Gastrocnemius medialis (tissue), 4 donors: ENCODE measurements around the gene ST7. TPM values are rescaled to one million over a fixed set of nuclear protein-coding genes. Genes with fewer than 3 reads are reported as not detected.
A peak's percentile ranks its signal among the peaks of the same experiment; 100 is the strongest.

Source experiments
- ATAC-seq, 2 donors: fragments of 150-250 bp; one replicate each; pipeline ENCODE4 v1.9.1; 2016
- DNase-seq, 2 donors: peaks; one replicate each; pipeline ENCODE4 v3.0.0-alpha.2; 2019
- H3K27ac ChIP-seq, 4 donors: fragments of 200-600 bp; sonication (generic); 1 replicate in 1 of 4; 2 replicates in 3 of 4; pipeline ENCODE4 v1.5.1; 2016 to 2018; ENCODE audit warnings: mild to moderate bottlenecking in 2 of 4, moderate library complexity in 1 of 4
- H3K27me3 ChIP-seq, 3 donors: fragments of 200-600 bp; sonication (generic) in 2 of 3; 1 replicate in 1 of 3; 2 replicates in 2 of 3; pipeline versions ENCODE4 v1.5.1 to v1.6.0; 2016 to 2019; ENCODE audit warnings: mild to moderate bottlenecking in 1 of 3, moderate library complexity in 1 of 3
- H3K36me3 ChIP-seq, 2 donors: fragments of 200-600 bp; sonication (generic) in 1 of 2; one replicate each; pipeline ENCODE4 v1.5.1; 2017 to 2018
- H3K4me1 ChIP-seq, 2 donors: fragments of 200-600 bp; sonication (generic) in 1 of 2; one replicate each; pipeline ENCODE4 v1.5.1; 2016 to 2017; ENCODE audit warnings: mild to moderate bottlenecking in 2 of 2
- H3K4me3 ChIP-seq, 4 donors: fragments of 200-600 bp; sonication (generic) in 3 of 4; 1 replicate in 1 of 4; 2 replicates in 3 of 4; pipeline ENCODE4 v1.5.1; 2016 to 2019; ENCODE audit warnings: mild to moderate bottlenecking in 2 of 4
- H3K9me3 ChIP-seq, 3 donors: fragments of 200-600 bp; sonication (generic) in 2 of 3; 1 replicate in 1 of 3; 2 replicates in 2 of 3; pipeline ENCODE4 v1.5.1; 2016 to 2019
- POLR2A ChIP-seq, 2 donors: fragments of 450-650 bp; IDR thresholded peaks; one replicate each; pipeline ENCODE4 v1.6.1; 2017; ENCODE audit warnings: antibody characterized with exemption in 2 of 2, mild to moderate bottlenecking in 2 of 2, moderate library complexity in 2 of 2
- in situ Hi-C, 4 donors: fragments of 200-750 bp; cut with MboI; loops; one replicate each; pipeline versions ENCODE4 v1.15.0 to v1.8.0; 2017; ENCODE audit warnings: low sequenced_read_pairs in 4 of 4
- intact Hi-C: fragments of 100-400 bp; cut with DNase I; formaldehyde crosslinking; loops from one replicate; pipeline ENCODE4 v1.15.1; 2023; ENCODE audit warnings: low total_unique reads
- total RNA-seq, 4 donors: library from RNA; depleted of rRNA; stranded (reverse); fragments of >200 nt; gene quantifications; one replicate each; pipeline versions ENCODE4 v1.1.0 to v1.2.3, GENCODE V29; 2016
- TF ChIP-seq, protein P1 (sequence below), 5 experiments: fragments of 450-650 bp in 3 of 5; fragments of 200-600 bp in 2 of 5; sonication (generic) in 2 of 5; IDR thresholded peaks in 4 of 5; conservative IDR thresholded peaks in 1 of 5; 1 replicate in 4 of 5; 2 replicates in 1 of 5; pipeline ENCODE4 v1.5.1; 2016 to 2019; ENCODE audit warnings: antibody characterized with exemption in 5 of 5, mild to moderate bottlenecking in 3 of 5, moderate library complexity in 3 of 5

Gene ST7, protein sequence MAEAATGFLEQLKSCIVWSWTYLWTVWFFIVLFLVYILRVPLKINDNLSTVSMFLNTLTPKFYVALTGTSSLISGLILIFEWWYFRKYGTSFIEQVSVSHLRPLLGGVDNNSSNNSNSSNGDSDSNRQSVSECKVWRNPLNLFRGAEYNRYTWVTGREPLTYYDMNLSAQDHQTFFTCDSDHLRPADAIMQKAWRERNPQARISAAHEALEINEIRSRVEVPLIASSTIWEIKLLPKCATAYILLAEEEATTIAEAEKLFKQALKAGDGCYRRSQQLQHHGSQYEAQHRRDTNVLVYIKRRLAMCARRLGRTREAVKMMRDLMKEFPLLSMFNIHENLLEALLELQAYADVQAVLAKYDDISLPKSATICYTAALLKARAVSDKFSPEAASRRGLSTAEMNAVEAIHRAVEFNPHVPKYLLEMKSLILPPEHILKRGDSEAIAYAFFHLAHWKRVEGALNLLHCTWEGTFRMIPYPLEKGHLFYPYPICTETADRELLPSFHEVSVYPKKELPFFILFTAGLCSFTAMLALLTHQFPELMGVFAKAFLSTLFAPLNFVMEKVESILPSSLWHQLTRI
- total RNA-seq = 10 to 100 TPM in 3 of 4 donors, 1 to 10 TPM in 1; 5.5 to 14.5 (median 11.9) TPM

DNA sequence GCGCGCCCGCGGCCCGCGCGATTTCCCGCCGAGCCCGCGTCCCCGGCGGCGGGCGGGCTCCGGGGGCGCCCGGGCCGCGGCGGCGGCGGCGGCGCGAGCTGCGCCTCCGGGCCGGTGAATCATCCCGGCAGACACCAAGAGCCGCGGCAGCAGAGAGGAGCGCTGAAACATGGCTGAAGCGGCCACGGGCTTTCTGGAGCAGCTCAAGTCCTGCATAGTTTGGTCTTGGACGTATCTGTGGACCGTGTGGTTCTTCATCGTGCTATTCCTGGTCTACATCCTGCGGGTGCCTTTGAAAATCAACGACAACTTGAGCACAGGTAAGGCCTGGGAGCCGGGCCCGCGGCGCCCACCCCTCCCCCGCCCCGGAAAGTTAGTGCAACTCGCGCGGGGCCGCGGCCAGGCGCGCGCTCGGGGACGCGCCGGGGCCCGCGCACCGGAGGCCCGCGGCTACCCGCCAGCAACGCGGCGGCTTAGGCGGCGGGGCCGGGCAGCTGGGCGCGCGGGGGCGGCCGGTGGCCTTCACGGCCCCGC is at the start of gene ST7:
TSS of gene ST7 (plus strand) at position 130 of the 534 bp plus-strand sequence. CDS start at position 170, 40 bp downstream.
- ATAC-seq = peak; percentile 82 to 86
- intact Hi-C loops = loop anchor here (1.0 to 10.0 kb wide), 5 partner anchors 23 to 321 kb away; partner anchors contain the start of genes CAPZA2 and MET
- in situ Hi-C loops = loop anchor here in 1 of 4 donors (10.0 kb wide), 1 partner anchor 89 kb away; the partner anchor contains the start of gene CAPZA2
- no peaks in the 10 kb centered on the region for H3K27me3 ChIP-seq
- peak; percentile 36 to 62 for DNase-seq
- no peaks in the 10 kb centered on the region for H3K36me3 ChIP-seq
- TF ChIP-seq, protein P1, sequence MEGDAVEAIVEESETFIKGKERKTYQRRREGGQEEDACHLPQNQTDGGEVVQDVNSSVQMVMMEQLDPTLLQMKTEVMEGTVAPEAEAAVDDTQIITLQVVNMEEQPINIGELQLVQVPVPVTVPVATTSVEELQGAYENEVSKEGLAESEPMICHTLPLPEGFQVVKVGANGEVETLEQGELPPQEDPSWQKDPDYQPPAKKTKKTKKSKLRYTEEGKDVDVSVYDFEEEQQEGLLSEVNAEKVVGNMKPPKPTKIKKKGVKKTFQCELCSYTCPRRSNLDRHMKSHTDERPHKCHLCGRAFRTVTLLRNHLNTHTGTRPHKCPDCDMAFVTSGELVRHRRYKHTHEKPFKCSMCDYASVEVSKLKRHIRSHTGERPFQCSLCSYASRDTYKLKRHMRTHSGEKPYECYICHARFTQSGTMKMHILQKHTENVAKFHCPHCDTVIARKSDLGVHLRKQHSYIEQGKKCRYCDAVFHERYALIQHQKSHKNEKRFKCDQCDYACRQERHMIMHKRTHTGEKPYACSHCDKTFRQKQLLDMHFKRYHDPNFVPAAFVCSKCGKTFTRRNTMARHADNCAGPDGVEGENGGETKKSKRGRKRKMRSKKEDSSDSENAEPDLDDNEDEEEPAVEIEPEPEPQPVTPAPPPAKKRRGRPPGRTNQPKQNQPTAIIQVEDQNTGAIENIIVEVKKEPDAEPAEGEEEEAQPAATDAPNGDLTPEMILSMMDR (IDR thresholded peaks at IDR 0.05 in 4 of 5, conservative IDR thresholded peaks at IDR 0.05 in 1 of 5) = no peak
- TF ChIP-seq POLR2A (IDR thresholded peaks at IDR 0.05) = peak in 1 of 2 donors; percentile 79
- peak within 1 kb of the TSS; percentile 74 to 88 (median 83) for H3K4me3 ChIP-seq
- H3K4me1 ChIP-seq = peaks cover 29 to 33% of the 10 kb centered on the region in 2 donors
- H3K9me3 ChIP-seq = no peaks in the 10 kb centered on the region
- peak within 1 kb of the TSS; percentile 94 to 98 (median 96) for H3K27ac ChIP-seq

GRCh38 chr7:116906391-116906790 is 46.9 kb upstream of the ST7 start:
- ATAC-seq (no peak), DNase-seq (no peak)
- Histone ChIP-seq H3K27ac (peak overlapping the region in 2 of 4 donors; percentile 26 to 44), H3K4me1 (peaks cover 23 to 36% of the 10 kb centered on the region in 2 donors), H3K9me3 (no peaks in the 10 kb centered on the region), H3K36me3 (peaks cover 0 to 46% of the 10 kb centered on the region in 2 donors), H3K4me3 (no peak overlapping the region), H3K27me3 (no peaks in the 10 kb centered on the region)
- intact Hi-C loops = no loop called here
- in situ Hi-C loops = no loop called here
- no peak for TF ChIP-seq POLR2A (IDR thresholded peaks at IDR 0.05)
- TF ChIP-seq, protein P1 (IDR thresholded peaks at IDR 0.05 in 4 of 5, conservative IDR thresholded peaks at IDR 0.05 in 1 of 5) = no peak

DNA sequence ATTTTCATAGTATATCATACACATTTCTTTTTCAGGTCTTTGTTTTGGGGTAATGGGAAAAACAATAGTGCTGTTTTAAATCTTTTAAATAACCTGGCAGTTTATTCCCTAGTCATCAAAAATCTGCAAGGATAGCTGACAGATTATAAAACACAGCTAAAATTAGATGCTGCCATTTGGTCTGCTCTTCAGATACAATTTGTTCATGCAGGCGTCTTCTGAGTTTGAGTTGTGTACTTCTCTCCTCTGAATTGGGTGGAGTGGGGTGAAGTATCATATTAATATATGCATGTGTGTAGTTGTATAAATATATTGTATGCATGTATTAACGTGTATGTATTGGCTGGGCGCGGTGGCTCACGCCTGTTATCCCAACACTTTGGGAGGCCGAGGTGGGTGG is 42.9 kb upstream of the ST7 start:
- H3K36me3 ChIP-seq = peaks cover 0 to 61% of the 10 kb centered on the region in 2 donors
- TF ChIP-seq POLR2A (IDR thresholded peaks at IDR 0.05) = no peak
- TF ChIP-seq, protein P1 (IDR thresholded peaks at IDR 0.05 in 4 of 5, conservative IDR thresholded peaks at IDR 0.05 in 1 of 5) = no peak
- DNase-seq (no peak), ATAC-seq (peak in 1 of 2 donors; percentile 36)
- peak overlapping the region in 3 of 4 donors; percentile 17 to 63 (median 44) for H3K27ac ChIP-seq
- H3K4me1 ChIP-seq = peaks cover 23 to 55% of the 10 kb centered on the region in 2 donors
- no peaks in the 10 kb centered on the region for H3K9me3 ChIP-seq
- in situ Hi-C loops (no loop called here), intact Hi-C loops (no loop called here)
- H3K4me3 ChIP-seq = no peak overlapping the region
- H3K27me3 ChIP-seq = no peaks in the 10 kb centered on the region

- H3K4me1 ChIP-seq = peaks cover 14 to 45% of the 10 kb centered on the region in 2 donors
- H3K36me3 ChIP-seq = peaks cover 7 to 66% of the 10 kb centered on the region in 2 donors
- no peak for ATAC-seq
- H3K4me3 ChIP-seq = no peak overlapping the region
- no peak for TF ChIP-seq POLR2A (IDR thresholded peaks at IDR 0.05)
- TF ChIP-seq, protein P1 (IDR thresholded peaks at IDR 0.05 in 4 of 5, conservative IDR thresholded peaks at IDR 0.05 in 1 of 5) = no peak
- no peaks in the 10 kb centered on the region for H3K9me3 ChIP-seq
- H3K27me3 ChIP-seq = no peaks in the 10 kb centered on the region
- H3K27ac ChIP-seq = peak overlapping the region in 2 of 4 donors; percentile 44 to 47
- intact Hi-C loops = no loop called here
- DNase-seq = no peak
- in situ Hi-C loops = no loop called here
Measured at GRCh38 chr7:116911801-116912200, 41.5 kb upstream of the ST7 start.
